Islet precursor cell (in vitro differentiated cells): ENCODE results near the gene SDK2.
A peak's percentile ranks its signal among the peaks of the same experiment; 100 is the strongest.
"Not testable (repeated sequence)": the region's sequence is repeated elsewhere in the genome, so short reads cannot be mapped to it uniquely, and the experiment has no call there.

Experiments
- DNase-seq: peaks from one replicate; pipeline ENCODE4 v3.0.0-alpha.2; 2018

The SDK2 gene

GRCh38 chr17:73498176-73498575 lies 146.1 kb downstream of the SDK2 start:
- no peak for DNase-seq

GRCh38 chr17:73497721-73498120 lies 146.5 kb downstream of the SDK2 start:
- DNase-seq: no peak

- DNase-seq: no peak
Measured at GRCh38 chr17:73496232-73496631, 148.0 kb downstream of the SDK2 start.

GRCh38 chr17:73495641-73496040 lies 148.6 kb downstream of the SDK2 start:
- DNase-seq: no peak

GRCh38 chr17:73494950-73495349 lies 149.3 kb downstream of the SDK2 start:
- no peak for DNase-seq

DNA sequence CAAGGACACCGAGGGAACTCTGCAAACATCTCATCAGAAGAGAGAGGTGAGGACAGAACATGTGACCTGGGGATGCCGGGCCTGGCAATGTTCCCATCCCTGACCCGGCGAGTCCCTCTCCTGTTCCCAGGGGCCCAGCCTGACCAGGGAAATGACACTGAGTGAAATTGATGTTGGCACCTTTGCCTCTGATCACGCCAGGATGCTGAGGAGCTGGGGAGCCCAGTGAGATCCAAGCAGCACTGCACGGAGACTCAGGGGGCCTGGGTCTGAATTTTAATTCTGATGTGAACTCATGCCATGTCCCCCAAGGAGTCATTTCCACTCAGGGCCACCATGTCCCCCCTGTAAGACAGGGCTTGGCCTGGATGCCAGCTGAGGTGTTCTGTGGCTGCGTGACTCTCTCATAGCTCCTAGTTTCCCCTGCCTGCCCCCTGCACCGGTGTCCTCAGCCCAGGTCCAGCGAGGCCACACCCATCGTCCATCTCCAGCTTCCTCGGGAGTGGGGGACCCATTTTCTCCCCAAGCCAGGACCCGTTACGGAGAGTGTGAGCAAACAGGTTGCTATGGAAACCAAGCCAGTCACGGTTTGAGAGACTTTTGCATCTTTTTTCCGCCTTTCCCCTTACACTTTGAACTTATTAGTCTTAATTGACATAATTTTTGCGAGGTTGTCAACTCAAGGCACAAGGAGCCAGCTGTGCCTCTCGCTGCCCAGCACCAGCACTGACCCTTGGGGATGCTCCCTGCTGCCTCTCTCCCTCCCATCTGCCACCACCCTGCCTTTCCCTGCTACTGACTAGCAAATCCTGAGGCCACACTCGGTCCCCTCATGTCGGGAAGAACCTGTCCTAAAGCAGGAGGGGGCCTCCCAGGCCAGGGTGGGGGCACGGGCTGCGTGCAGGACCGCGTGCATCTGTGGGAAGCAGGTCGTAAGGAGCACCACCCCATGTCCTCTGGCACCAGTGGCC lies 150.0 kb downstream of the SDK2 start:
- no peak for DNase-seq

GRCh38 chr17:73492821-73493814 lies 151.1 kb downstream of the SDK2 start:
- peak; percentile 86 for DNase-seq

DNA sequence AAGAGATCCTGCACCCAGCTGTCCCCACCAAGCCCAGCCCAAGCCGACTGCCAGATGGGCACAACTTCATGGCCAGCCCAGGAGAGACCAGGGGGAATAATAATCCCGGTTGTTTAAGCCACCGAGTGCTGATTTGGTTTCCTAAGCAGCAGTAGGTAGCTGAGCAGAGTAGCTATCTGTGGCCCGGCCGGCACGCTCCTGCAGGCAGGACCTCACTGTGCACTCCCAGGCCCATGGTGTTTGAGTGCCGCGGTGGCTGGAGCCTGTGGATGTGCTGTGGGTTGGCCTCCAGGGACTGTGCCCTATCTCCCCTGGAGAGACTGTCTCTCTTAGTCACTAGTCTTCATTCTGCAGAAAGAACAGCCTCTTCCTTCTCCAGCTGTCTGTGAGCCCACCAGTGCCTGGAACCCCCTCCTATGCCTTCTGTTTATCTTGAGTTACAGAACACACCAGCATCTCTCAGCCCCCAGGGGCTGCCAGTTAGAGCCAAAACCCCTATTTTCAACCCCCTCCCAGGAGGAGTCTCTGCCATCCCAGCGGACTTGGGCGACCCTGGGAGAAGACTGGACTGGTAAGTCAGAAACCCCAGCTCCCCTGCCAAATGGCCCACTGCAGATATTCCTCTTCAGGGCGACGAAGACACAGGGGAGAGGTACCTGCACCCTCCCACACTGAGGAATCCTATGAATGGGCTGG lies 152.0 kb downstream of the SDK2 start:
- DNase-seq: peak; percentile 77

DNA sequence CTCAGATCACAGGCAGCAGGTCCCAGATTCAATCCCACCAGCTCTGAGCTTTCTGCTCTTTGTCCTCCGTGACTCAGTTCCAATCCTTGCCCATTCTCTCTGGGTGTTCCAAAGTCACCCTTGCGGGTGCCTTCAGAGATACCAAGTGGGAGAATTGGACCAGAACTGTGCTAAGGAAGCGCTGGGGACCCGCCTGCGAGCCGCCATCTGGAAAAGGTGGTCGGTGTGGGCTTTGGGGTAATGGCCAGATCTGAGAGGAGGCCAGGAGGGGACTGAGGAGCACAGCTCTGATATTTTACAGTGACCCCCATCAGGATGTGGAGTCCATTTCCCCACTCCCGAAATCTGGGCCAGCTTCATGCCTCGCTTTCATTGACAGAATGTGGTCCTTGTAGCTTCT lies 152.6 kb downstream of the SDK2 start:
- no peak for DNase-seq

GRCh38 chr17:73490851-73491250 lies 153.4 kb downstream of the SDK2 start:
- DNase-seq: no peak

DNA sequence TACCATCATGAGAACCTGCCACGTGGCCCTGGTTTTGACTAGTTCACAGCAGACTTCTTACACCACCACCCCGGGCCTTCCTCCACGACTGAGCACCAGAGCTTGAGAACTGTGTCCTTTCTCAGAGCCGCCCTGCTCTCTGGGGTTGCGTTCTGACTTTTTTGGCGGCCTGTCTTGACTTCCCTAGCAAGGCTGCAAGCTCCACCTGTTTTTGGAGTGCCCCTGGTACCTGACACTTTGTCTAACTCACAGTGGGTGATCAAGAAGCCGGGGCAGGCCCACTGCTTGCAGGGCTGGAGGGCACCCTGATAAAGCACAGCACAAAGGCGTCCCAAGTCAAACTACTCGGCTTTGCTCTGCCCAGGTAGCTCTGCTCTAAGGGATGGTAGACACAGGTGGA lies 154.3 kb downstream of the SDK2 start:
- DNase-seq: no peak

DNA sequence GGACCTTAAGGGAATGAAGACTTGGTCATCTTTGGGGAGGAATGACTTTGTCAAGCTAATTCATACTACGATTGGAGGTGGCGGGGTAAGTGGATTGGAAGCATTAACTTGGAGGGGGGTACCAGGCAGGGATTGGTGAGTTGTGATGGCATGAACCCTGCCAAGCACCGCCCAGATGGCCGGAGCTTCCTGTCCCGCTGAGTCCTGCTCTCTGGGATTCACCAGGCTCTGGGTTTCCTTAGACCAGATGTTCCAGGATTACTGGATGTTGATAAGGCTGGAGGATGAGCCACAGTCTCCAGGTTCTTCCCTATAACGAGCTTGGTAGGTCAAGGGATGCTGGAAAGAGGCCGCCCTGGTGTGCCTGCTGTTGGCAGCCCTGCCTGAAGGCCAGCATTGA lies 154.9 kb downstream of the SDK2 start:
- no peak for DNase-seq

DNA sequence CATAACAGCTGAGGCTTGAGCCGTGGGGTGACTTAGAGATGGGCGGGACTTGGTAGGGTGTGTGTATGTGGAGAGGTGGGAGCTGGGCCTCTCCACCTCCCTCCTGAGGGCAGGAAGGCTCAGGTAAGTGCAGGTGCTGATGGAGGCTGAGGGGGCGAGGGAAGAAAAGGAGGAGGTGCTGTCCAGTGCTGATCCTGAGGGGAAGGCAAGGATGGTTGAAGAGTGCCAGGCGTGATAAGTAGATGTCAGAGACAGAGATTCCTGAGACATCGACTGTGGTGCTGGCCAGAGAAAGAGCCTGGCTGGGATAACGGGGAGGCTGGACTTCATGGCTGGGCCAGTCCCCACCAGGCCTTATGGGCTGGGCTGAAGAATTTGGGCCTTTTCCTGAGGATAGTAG lies 159.1 kb downstream of the SDK2 start:
- DNase-seq: no peak

- DNase-seq: no peak
Measured at GRCh38 chr17:73482894-73483293, 161.4 kb downstream of the SDK2 start.

- no peak for DNase-seq
Measured at GRCh38 chr17:73482251-73482716, 162.0 kb downstream of the SDK2 start.

GRCh38 chr17:73481676-73482075 lies 162.6 kb downstream of the SDK2 start:
- DNase-seq: no peak

GRCh38 chr17:73480740-73481139 lies 163.5 kb downstream of the SDK2 start:
- no peak for DNase-seq

- DNase-seq: no peak
Measured at GRCh38 chr17:73478768-73479424, 165.3 kb downstream of the SDK2 start.

DNA sequence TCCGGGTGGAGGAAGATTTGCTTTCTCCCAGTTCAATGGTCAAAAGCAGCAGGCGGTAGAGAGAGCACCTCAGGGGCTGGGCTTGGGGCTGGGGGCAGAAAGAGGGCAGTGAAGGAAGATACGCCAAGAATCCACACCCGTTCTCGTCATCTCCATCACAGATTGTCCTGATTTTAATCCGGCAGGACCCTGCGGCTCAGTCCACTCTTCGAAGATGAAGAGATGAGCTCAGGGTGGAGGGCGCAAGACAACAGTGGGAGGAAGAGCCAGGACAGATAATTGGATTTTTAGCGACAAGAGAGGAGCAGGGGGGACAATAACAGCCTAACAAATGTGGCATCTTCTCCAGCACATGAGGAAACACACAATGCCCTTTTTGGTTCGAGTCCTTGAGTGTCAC lies 165.9 kb downstream of the SDK2 start:
- DNase-seq: no peak

- DNase-seq: no peak
Measured at GRCh38 chr17:73476890-73477350, 167.3 kb downstream of the SDK2 start.

DNA sequence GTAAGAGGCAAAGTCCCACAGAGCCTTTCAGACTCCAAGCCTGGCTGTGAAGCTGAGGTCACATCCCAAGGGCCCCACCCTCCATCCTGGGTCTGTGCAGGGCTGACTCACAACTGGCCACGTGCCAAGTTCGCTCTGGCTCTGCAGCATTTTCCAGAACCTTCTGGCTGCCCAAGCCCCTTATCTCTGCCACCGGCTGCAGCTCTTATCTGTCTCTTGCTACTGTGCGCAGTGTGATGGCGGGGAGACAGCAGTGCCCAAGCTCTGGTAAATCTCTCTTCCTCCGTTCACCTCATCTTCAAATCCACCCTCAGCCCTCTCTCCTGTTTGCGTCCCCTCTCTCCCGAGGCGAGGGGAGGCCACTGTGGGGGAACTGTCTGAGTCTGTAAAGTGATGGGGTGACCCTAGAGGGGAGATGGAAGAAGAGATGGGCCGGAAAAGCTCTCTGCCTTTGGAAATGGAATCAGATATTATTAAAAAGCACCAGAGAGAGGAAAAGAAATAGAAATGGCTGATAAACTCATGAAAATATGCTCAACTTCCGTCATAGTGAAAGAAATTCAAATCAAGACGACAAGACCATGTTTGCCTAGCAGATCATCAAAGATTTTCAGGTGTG lies 169.8 kb downstream of the SDK2 start:
- DNase-seq: peak; percentile 85

GRCh38 chr17:73472715-73473114 lies 171.5 kb downstream of the SDK2 start:
- DNase-seq: not testable (repeated sequence)
